ENCODE results near the gene MIGA2.

GRCh38 chr9:129071526-129072126 is 35.2 kb downstream of the MIGA2 start:
- no peak for TF ChIP-seq CTCF (IDR thresholded peaks at IDR 0.05)
- no peak for TF ChIP-seq EZH2phosphoT487 (IDR thresholded peaks at IDR 0.05)
- TF ChIP-seq EZH2 (IDR thresholded peaks at IDR 0.05), result no peak
